ENCODE data around the gene HLA-DMB.
A peak's percentile ranks its signal among the peaks of the same experiment; 100 is the strongest.

The HLA-DMB gene

GRCh38 chr6:32971581-32972352, 30.9 kb upstream of the HLA-DMB start:
- DNase-seq: peak; percentile 100

- DNase-seq: no peak
Observed at GRCh38 chr6:32971242-32971580, 30.4 kb upstream of the HLA-DMB start.

- DNase-seq: peak; percentile 64
Observed at GRCh38 chr6:32970413-32971241, 29.8 kb upstream of the HLA-DMB start.

- DNase-seq: peak; percentile 79
Observed at GRCh38 chr6:32969685-32970412, 29.0 kb upstream of the HLA-DMB start.

GRCh38 chr6:32968867-32969684, 28.2 kb upstream of the HLA-DMB start:
- DNase-seq: peak; percentile 71

- peak; percentile 93 for DNase-seq
Observed at GRCh38 chr6:32968093-32968866, 27.5 kb upstream of the HLA-DMB start, which contains the start of gene BRD2. Gene BRD2 (plus strand): TSS chr6:32968594. CDS start chr6:32972899, 4,305 bp downstream.

GRCh38 chr6:32967151-32968091, 26.6 kb upstream of the HLA-DMB start:
- DNase-seq: peak; percentile 80

GRCh38 chr6:32964776-32965175, 23.9 kb upstream of the HLA-DMB start:
- no peak for DNase-seq

- DNase-seq: no peak
Observed at GRCh38 chr6:32963866-32964265, 23.0 kb upstream of the HLA-DMB start.

- DNase-seq: no peak
Observed at GRCh38 chr6:32962213-32962826, 21.5 kb upstream of the HLA-DMB start.

GRCh38 chr6:32960563-32960962, 19.7 kb upstream of the HLA-DMB start:
- no peak for DNase-seq

- DNase-seq: no peak
Observed at GRCh38 chr6:32956176-32956575, 15.3 kb upstream of the HLA-DMB start.

GRCh38 chr6:32954986-32955802, 14.4 kb upstream of the HLA-DMB start:
- peak; percentile 7 for DNase-seq

- no peak for DNase-seq
Observed at GRCh38 chr6:32954267-32954666, 13.4 kb upstream of the HLA-DMB start.

GRCh38 chr6:32953775-32954174, 12.9 kb upstream of the HLA-DMB start:
- DNase-seq: no peak

- peak; percentile 20 for DNase-seq
Observed at GRCh38 chr6:32952817-32953739, 12.2 kb upstream of the HLA-DMB start, which contains the start of gene HLA-DMA. Gene HLA-DMA (minus strand): TSS chr6:32953097. CDS start chr6:32953036, 61 bp downstream.

- no peak for DNase-seq
Observed at GRCh38 chr6:32950449-32950848, 9.6 kb upstream of the HLA-DMB start.

GRCh38 chr6:32950010-32950409, 9.2 kb upstream of the HLA-DMB start:
- no peak for DNase-seq

Measured in NCI-H1105 treated with DMSO at 0.1 percent for 48 hours (cell line).